NCI-H510A (cell line): ENCODE results near the gene DMRTB1.
"Not testable (repeated sequence)": the region's sequence is repeated elsewhere in the genome, so short reads cannot be mapped to it uniquely, and the experiment has no call there.

Experiments
- DNase-seq: peaks from one replicate; lab custom pipeline; 2025; lab: John Stamatoyannopoulos, UW

DMRTB1 gene

GRCh38 chr1:53459321-53460175 lies at the start of gene DMRTB1:
TSS of gene DMRTB1 (plus strand) at chr1:53459399. CDS start at chr1:53459454, 55 bp downstream.
- no peak for DNase-seq

DNA sequence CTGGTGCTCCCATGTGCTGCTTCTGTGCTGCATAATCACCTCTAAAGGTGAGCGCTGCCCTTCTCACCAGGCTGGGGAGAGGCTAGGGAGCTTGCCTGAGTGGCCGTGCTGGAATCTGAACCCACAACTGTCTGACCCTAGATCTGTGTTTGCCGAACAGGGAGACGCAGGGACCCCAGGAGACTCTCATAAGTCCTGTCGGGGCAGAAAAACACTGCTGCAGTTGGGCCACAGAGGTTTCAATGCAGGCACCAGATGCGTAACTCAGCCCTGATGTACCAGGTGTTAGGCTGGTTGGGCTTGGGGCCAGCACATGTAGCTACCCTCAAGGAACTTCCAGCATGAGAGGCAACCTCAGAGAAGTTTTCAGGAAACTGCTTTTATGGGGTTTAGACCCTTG lies 49.5 kb upstream of the DMRTB1 start:
- no peak for DNase-seq

- DNase-seq = no peak
Measured at GRCh38 chr1:53410100-53410541, 49.1 kb upstream of the DMRTB1 start.

DNA sequence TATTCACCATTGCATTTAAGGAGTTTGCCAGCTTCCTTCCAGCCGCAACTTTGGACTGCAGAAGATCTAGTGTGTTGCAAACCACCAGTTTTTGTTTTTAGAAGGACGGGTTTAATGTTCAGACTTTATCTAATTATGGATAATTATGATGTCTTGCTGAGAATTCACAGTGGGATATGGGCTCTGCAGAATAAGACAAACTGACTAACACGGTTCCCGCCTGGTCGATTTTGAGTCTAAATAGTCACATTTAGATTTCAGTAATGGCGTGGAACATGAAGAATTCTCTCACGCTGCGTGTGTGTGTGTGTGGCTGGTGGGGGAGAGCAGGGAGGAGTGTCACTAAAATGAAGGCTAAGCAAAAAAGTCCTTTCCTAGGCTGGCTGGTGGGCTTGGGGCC lies 48.5 kb upstream of the DMRTB1 start:
- no peak for DNase-seq

- no peak for DNase-seq
Measured at GRCh38 chr1:53411541-53412152, 47.6 kb upstream of the DMRTB1 start.

GRCh38 chr1:53412285-53413174 lies 46.7 kb upstream of the DMRTB1 start:
- no peak for DNase-seq

DNA sequence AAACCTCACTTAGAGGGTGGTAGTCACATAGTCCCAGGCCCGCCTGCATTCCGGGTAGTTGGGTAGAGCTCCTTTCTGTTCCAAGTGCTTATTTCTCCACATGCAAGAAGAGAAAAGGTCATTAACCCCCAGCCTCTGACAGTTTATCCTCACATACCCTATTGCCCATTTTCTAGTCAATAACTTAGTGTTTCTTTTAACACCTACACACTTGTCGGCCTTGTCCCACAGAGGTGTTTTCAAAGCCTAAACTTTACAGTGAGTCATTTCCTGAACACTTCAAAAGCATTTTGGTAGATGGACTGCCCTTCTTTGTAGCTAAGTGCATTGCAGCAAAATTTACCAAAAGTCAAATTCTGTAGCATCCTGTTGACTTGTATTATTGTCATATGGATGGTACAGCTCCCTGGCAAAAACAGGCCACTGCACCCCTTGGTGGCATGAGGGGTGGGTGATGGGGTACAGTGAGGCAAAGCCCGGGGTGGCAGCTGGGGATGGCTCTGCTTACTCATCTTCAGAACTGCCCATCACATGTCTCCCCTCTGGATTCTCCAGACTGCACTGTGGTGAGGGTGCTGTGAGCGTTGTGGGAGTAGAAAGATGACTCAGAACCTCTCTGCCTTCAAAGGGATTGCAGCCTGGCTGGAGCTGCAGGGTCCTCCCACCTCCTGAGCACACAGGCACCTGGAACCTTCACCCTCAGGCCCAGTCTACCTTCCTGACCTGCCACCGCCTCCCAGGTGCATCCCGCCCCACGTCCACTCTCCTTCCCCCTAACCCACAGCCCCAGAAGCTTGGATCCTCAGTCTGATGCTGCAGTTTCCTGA lies 45.8 kb upstream of the DMRTB1 start:
- no peak for DNase-seq

DNA sequence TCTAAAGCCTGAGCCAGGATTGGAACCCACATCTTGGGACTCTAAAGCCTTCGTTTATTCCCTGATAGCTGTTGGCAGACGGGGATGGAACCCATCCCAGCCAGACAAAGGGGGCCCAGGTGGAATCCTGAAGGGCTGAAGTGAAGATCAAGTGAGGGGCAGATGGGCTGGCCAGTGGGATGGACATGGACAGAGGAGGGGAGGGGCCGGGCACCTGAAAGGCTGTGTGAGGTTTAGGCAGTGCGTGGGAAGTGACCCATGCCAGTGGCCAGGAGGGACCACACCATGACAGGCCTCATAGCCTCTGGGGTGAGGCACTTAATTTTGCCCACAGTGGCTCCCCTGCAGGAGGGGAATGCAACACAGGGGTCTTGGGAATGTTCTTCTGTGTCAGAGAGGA lies 44.6 kb upstream of the DMRTB1 start:
- no peak for DNase-seq

GRCh38 chr1:53415432-53415831 lies 43.8 kb upstream of the DMRTB1 start:
- DNase-seq = no peak

- no peak for DNase-seq
Measured at GRCh38 chr1:53416269-53416813, 42.9 kb upstream of the DMRTB1 start.

DNA sequence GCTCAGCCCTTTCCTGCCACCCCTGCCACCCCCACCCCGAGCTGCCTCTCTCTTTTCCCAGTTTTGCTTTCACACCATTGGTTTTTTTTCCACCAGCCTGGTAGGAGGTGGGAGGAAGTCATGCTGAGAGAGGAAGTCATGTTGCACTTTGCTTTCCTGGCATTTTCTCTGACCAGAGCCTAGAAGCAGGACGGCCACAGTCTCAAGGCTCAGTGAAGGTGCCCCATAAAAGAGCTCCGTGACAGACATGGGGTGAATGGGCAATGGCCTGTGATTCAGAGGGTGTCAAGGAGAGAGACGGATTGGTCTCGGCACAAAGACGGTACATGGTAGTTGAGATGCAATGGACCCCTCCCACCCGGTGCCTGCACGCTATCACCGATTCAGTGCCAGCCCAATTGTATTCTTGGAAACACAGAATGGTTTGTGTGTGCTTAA lies 42.1 kb upstream of the DMRTB1 start:
- DNase-seq = no peak

DNA sequence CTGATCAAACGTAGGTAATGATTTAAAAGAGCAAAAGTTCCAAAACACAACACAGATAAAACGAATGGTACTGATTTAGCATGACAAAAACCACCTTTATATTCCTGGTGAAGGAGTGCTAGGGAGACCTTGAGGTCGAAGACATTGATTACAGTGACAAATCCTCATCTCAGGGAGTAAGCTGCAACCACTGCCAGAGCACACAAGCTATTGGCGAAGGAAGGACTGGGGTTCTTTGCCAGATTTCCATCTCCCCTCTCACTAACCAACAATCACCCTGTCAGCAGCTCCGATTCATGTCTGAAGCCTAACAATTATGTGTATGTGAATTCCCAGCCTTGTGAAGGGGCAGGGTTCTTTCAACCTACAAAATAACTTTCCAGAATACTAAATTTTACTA lies 40.2 kb upstream of the DMRTB1 start:
- DNase-seq = no peak

- no peak for DNase-seq
Measured at GRCh38 chr1:53420341-53420740, 38.9 kb upstream of the DMRTB1 start.

DNA sequence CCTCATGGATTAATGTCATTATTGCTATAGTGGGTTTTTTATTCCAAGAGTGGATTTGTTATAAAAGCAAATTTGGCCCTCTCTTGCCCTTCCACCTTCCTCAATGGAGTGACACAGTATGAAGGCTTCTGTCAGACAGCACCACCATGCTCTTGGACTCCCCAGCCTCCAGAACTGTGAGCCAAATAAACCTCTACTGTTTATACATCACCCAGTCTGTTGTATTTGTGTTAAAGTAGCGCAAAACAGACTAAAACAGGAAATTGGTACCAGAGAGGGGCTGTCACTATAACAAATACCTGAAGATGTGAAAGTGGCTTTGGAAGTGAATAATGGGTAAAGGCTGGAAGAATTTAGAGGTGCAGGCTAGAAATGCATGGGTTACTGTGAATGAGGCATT lies 38.0 kb upstream of the DMRTB1 start:
- no peak for DNase-seq

- no peak for DNase-seq
Measured at GRCh38 chr1:53430261-53430660, 28.9 kb upstream of the DMRTB1 start.

- DNase-seq = no peak
Measured at GRCh38 chr1:53430779-53431178, 28.4 kb upstream of the DMRTB1 start.

GRCh38 chr1:53431244-53431643 lies 28.0 kb upstream of the DMRTB1 start:
- no peak for DNase-seq

GRCh38 chr1:53431805-53432565 lies 27.2 kb upstream of the DMRTB1 start:
- DNase-seq = no peak

GRCh38 chr1:53432611-53433010 lies 26.6 kb upstream of the DMRTB1 start:
- DNase-seq = no peak

GRCh38 chr1:53434405-53435007 lies 24.7 kb upstream of the DMRTB1 start:
- DNase-seq = not testable (repeated sequence)
